ENCODE measurements around the gene ATP6V0E2. TPM values are rescaled to one million over a fixed set of nuclear protein-coding genes. Genes with fewer than 3 reads are reported as not detected.

The ATP6V0E2 gene
- total RNA-seq, 1 experiment from 2014 or later = 50.1 TPM

DNA sequence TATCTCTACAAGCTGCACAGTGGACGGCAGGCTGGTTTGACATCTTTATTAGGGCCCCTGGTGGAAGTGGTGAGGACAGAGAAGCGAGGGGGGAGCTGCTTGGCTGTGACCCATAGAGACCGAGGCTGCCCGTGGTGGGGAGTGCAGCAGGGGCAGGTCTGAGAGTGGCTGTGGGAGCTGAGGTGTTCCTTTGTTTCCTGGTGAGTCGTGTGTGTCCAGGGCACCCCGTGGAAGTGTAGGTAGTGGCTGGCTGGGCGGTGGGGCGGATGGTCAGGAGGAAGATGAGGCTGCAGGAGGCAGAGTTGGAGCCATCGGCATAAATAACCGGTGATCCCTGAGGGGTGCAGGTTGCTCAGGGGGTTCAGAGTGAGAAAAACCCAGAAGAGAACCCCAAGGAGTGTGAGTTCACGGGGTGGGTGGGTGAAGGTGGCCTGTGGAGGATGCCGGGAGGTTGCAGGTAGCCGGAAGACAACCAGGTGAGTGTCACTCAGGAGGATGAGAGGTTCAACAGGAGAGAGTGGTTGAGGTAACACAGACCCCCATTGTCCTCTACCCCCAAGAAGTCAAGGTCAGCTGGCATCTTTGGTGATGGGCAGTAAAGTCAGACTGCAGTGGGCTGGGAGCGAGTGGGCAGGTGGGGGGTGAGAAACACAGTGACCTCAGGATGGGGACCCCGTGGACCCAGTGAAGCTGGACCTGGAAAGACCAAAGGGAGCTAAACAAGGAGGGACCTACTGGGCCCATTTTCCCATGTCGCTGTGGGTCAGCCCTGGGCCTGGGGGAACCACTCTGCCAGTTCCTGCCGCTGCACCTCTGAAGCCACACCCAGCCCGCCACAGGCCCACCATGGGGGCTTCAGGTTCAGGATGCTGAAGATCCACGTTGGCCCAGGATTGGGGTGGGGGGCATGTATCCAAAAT is 7.8 kb downstream of the ATP6V0E2 start:
- POLR2A ChIA-PET (ENCODE audit: low non-redundant PET) = no interaction called here
- BruUV-seq (replicated peaks) = no TSS peak
- no peaks in the 10 kb centered on the region for H3K9me3 ChIP-seq (ENCODE audit: low read depth, low read length, poor library complexity, severe bottlenecking)
- intact Hi-C loops (cut with micrococcal nuclease; ENCODE audit: unreplicated experiment) = loop anchor here (5.0 to 10.0 kb wide), 2 partner anchors 166 to 393 kb away; no protein-coding TSS in a partner anchor
- no peak for DNase-seq (ENCODE audit: low spot score)
- H3K4me3 ChIP-seq (ENCODE audit: low read depth, low read length, poor library complexity, severe bottlenecking) = no peak overlapping the region
- no peaks in the 10 kb centered on the region for H3K4me1 ChIP-seq (ENCODE audit: insufficient read depth, low read length, poor library complexity, severe bottlenecking)
- TF ChIP-seq, protein P1, sequence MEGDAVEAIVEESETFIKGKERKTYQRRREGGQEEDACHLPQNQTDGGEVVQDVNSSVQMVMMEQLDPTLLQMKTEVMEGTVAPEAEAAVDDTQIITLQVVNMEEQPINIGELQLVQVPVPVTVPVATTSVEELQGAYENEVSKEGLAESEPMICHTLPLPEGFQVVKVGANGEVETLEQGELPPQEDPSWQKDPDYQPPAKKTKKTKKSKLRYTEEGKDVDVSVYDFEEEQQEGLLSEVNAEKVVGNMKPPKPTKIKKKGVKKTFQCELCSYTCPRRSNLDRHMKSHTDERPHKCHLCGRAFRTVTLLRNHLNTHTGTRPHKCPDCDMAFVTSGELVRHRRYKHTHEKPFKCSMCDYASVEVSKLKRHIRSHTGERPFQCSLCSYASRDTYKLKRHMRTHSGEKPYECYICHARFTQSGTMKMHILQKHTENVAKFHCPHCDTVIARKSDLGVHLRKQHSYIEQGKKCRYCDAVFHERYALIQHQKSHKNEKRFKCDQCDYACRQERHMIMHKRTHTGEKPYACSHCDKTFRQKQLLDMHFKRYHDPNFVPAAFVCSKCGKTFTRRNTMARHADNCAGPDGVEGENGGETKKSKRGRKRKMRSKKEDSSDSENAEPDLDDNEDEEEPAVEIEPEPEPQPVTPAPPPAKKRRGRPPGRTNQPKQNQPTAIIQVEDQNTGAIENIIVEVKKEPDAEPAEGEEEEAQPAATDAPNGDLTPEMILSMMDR (conservative IDR thresholded peaks at IDR 0.05; ENCODE audit: low read depth, low read length) = no peak
- no peak for TF ChIP-seq EZH2 (IDR thresholded peaks at IDR 0.05; ENCODE audit: borderline replicate concordance, low read depth, low read length, poor library complexity, severe bottlenecking)
- H3K36me3 ChIP-seq (ENCODE audit: insufficient read depth, low read length, poor library complexity, severe bottlenecking) = no peaks in the 10 kb centered on the region
- CTCF ChIA-PET = no interaction called here
- H3K27ac ChIP-seq (ENCODE audit: low read depth, low read length, poor library complexity, severe bottlenecking) = no peak overlapping the region
- no peaks in the 10 kb centered on the region for H3K27me3 ChIP-seq (replicated peaks; ENCODE audit: insufficient read depth, low read depth, low read length, poor library complexity)

DNA sequence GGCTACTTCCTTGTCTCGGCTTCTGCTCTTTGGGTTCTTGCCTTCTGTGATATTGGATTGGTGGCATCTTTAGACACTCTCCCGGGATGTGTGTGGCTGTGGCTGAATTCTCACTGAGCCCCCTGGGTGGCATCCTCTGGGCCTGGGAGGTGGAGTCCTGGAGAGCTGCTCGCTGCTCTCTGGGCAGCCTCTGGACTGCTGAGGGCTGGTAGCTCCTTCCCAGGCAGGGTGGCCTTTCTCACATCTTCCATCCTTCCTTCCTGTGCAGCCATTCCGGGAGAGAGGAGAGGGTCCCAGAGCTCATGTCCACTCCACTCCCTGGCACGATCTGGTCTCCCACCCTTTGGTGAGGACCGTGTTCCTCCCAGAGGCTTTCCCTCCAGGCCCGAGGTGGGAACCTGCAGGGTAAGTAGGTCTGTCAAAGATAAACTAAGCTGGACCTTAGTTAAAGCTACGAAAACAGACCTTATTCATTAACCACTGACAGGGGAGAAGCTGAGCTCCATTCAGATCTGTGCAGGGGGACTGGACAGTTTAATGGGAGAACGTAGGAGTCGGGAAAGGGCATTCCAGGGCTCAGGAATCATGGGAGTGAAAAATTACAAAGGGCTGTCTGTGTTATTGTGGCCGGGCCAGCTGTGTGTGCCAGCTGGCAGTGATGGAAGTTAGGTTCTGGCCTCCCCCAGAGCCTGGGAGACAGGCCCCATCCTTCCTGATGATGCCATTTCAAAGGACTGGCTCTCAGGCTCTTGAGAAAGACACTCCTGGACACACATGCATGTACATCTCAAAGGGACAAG is 8.7 kb downstream of the ATP6V0E2 start:
- BruUV-seq (replicated peaks) = no TSS peak
- H3K4me3 ChIP-seq (ENCODE audit: low read depth, low read length, poor library complexity, severe bottlenecking) = no peak overlapping the region
- POLR2A ChIA-PET (ENCODE audit: low non-redundant PET) = no interaction called here
- no peak for TF ChIP-seq EZH2 (IDR thresholded peaks at IDR 0.05; ENCODE audit: borderline replicate concordance, low read depth, low read length, poor library complexity, severe bottlenecking)
- TF ChIP-seq, protein P1 (conservative IDR thresholded peaks at IDR 0.05; ENCODE audit: low read depth, low read length) = no peak
- intact Hi-C loops (cut with micrococcal nuclease; ENCODE audit: unreplicated experiment) = loop anchor here (5.0 to 10.0 kb wide), 2 partner anchors 165 to 392 kb away; no protein-coding TSS in a partner anchor
- H3K27ac ChIP-seq (ENCODE audit: low read depth, low read length, poor library complexity, severe bottlenecking) = no peak overlapping the region
- H3K27me3 ChIP-seq (replicated peaks; ENCODE audit: insufficient read depth, low read depth, low read length, poor library complexity) = no peaks in the 10 kb centered on the region
- no peaks in the 10 kb centered on the region for H3K36me3 ChIP-seq (ENCODE audit: insufficient read depth, low read length, poor library complexity, severe bottlenecking)
- H3K4me1 ChIP-seq (ENCODE audit: insufficient read depth, low read length, poor library complexity, severe bottlenecking) = no peaks in the 10 kb centered on the region
- DNase-seq (ENCODE audit: low spot score) = no peak
- no peaks in the 10 kb centered on the region for H3K9me3 ChIP-seq (ENCODE audit: low read depth, low read length, poor library complexity, severe bottlenecking)
- CTCF ChIA-PET = no interaction called here

DNA sequence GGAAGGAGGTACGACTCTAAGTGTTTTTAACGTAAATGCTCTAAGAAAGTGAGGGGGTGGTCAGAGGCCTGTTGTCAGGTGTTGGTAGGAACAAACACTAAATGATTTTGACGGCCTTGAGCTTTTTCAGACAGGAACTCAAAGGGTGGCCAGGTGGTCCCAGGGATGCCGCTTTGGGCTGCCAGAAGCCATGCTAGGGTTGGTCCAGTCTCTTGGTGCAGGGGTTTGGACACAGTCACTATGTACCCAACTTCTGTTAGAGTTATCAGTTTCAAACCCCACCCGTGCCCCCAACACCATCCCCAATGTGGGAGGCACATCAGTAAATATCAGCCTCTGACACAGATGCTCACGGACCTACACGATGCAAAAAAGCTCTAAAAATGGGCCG is 9.3 kb downstream of the ATP6V0E2 start:
- no peaks in the 10 kb centered on the region for H3K36me3 ChIP-seq (ENCODE audit: insufficient read depth, low read length, poor library complexity, severe bottlenecking)
- H3K4me3 ChIP-seq (ENCODE audit: low read depth, low read length, poor library complexity, severe bottlenecking) = no peak overlapping the region
- H3K27ac ChIP-seq (ENCODE audit: low read depth, low read length, poor library complexity, severe bottlenecking) = no peak overlapping the region
- no peaks in the 10 kb centered on the region for H3K4me1 ChIP-seq (ENCODE audit: insufficient read depth, low read length, poor library complexity, severe bottlenecking)
- TF ChIP-seq, protein P1 (conservative IDR thresholded peaks at IDR 0.05; ENCODE audit: low read depth, low read length) = no peak
- TF ChIP-seq EZH2 (IDR thresholded peaks at IDR 0.05; ENCODE audit: borderline replicate concordance, low read depth, low read length, poor library complexity, severe bottlenecking) = no peak
- CTCF ChIA-PET = interaction anchor here (0.5 to 0.6 kb wide), 2 partner anchors 43 to 80 kb away, joined by 3 read pairs; no protein-coding TSS in a partner anchor
- intact Hi-C loops (cut with micrococcal nuclease; ENCODE audit: unreplicated experiment) = loop anchor here (5.0 to 10.0 kb wide), 2 partner anchors 164 to 392 kb away; no protein-coding TSS in a partner anchor
- no peak for DNase-seq (ENCODE audit: low spot score)
- POLR2A ChIA-PET (ENCODE audit: low non-redundant PET) = no interaction called here
- no TSS peak for BruUV-seq (replicated peaks)
- H3K9me3 ChIP-seq (ENCODE audit: low read depth, low read length, poor library complexity, severe bottlenecking) = no peaks in the 10 kb centered on the region
- H3K27me3 ChIP-seq (replicated peaks; ENCODE audit: insufficient read depth, low read depth, low read length, poor library complexity) = no peaks in the 10 kb centered on the region

All from A673 (cell line).